ENCODE data around the gene CCDC24. TPM values are rescaled to one million over a fixed set of nuclear protein-coding genes. Genes with fewer than 3 reads are reported as not detected.

Gene CCDC24
- total RNA-seq, 1 experiment from 2014 or later: 11.8 TPM

- Histone ChIP-seq H3K27me3 (ENCODE audit: insufficient read depth, low read length) (no peaks in the 10 kb centered on the region), H2BK15ac (ENCODE audit: low read depth, low read length) (no peak overlapping the region), H2BK20ac (ENCODE audit: low read depth, low read length, poor library complexity, severe bottlenecking) (no peak overlapping the region), H4K8ac (replicated peaks; ENCODE audit: insufficient read length, low read depth, low read length) (no peak overlapping the region), H3K23ac (ENCODE audit: insufficient read length, low read depth, low read length) (no peak overlapping the region), H2BK12ac (ENCODE audit: insufficient read length, low read depth, low read length) (no peak overlapping the region), H3K4ac (ENCODE audit: low read depth, low read length) (no peak overlapping the region), H3K56ac (ENCODE audit: insufficient read length, low read depth, low read length) (no peak overlapping the region), H3K9me3 (ENCODE audit: control insufficient read depth, low read depth, low read length) (no peaks in the 10 kb centered on the region), H3K79me1 (ENCODE audit: insufficient read depth, low read depth, low read length, poor library complexity, severe bottlenecking) (no peaks in the 10 kb centered on the region), H3K79me2 (ENCODE audit: insufficient read depth, low read length) (no peaks in the 10 kb centered on the region; the same call in 1 of the 2 replicates), H2AFZ (ENCODE audit: low read length) (no peak overlapping the region), H3T11ph (ENCODE audit: low read length) (no peak overlapping the region), H4K91ac (ENCODE audit: insufficient read length, low read depth, low read length) (no peak overlapping the region), H2BK120ac (ENCODE audit: low read depth, low read length, poor library complexity, severe bottlenecking) (no peak overlapping the region), H2AK5ac (ENCODE audit: insufficient read length, low read length) (no peak overlapping the region), H3K23me2 (ENCODE audit: insufficient read length, low read depth, low read length, poor library complexity, severe bottlenecking) (peaks cover 10% of the 10 kb centered on the region), H2BK5ac (ENCODE audit: insufficient read length, low read length) (no peak overlapping the region), H3K4me2 (ENCODE audit: insufficient read depth, insufficient read length, low read length) (no peak overlapping the region), H3K9ac (ENCODE audit: extremely low read depth, insufficient read length, low read length) (no peak overlapping the region), H3K18ac (ENCODE audit: insufficient read length, low read depth, low read length) (no peak overlapping the region), H3K27ac (ENCODE audit: insufficient read length, low read depth, low read length) (no peak overlapping the region), H3K4me1 (ENCODE audit: insufficient read depth, low read length) (peaks cover 3% of the 10 kb centered on the region; the same call in 1 of the 2 replicates), H3K14ac (ENCODE audit: insufficient read depth, low read length) (no peak overlapping the region), H4K5ac (ENCODE audit: insufficient read length, low read depth, low read length) (no peak overlapping the region), H4K20me1 (ENCODE audit: control insufficient read depth, insufficient read depth, insufficient read length) (no peaks in the 10 kb centered on the region)
- Mint-ChIP-seq H3K4me1 (peaks cover 13 to 14% of the 10 kb centered on the region in 2 experiments), H3K27me3 (ENCODE audit: low read depth) (no peaks in the 10 kb centered on the region; the same call in 1 of the 2 replicates), H3K9me3 (no peaks in the 10 kb centered on the region; a peak in 1 of 5 replicates), H3K4me3 (no peak overlapping the region; a peak in 1 of 5 replicates), H3K27ac (peak overlapping the region in 1 of 3 experiments; percentile 36; a peak in 2 of 7 replicates), H3K36me3 (ENCODE audit: insufficient read depth in 1 of 3, low read depth in 3 of 3) (peaks cover 16 to 52% (median 47%) of the 10 kb centered on the region in 3 experiments; a peak in 6 of 7 replicates)
- WGBS (ENCODE audit: extremely low coverage, insufficient read length, low lambda C conversion rate): no CpG with 5 or more reads among the region's 12 CpGs
- TF ChIP-seq CTCF (conservative IDR thresholded peaks at IDR 0.05): no peak
- no peak for DNase-seq
Observed at GRCh38 chr1:43983253-43983899, 8.0 kb upstream of the CCDC24 start.

All from H9 (cell line).